Measurements from ENCODE around the gene BRAP. TPM values are rescaled to one million over a fixed set of nuclear protein-coding genes. Genes with fewer than 3 reads are reported as not detected.

Gene BRAP
- total and polyA plus RNA-seq, 10 of the 15 experiments (the other 5 are each of a cell fraction or from before 2014, with no cell fraction given), result 2.3 to 28.2 (median 17.8) TPM

GRCh38 chr12:111685811-111686573 lies at the start of gene BRAP, which contains the start of gene ACAD10 (continued):
- TF ChIP-seq ZBTB40 (IDR thresholded peaks at IDR 0.05; ENCODE audit: borderline replicate concordance), result peak; percentile 80
- no peak for TF ChIP-seq BRCA1 (IDR thresholded peaks at IDR 0.05; ENCODE audit: low read depth, low read length)
- no peak for TF ChIP-seq NFXL1 (IDR thresholded peaks at IDR 0.05; ENCODE audit: borderline replicate concordance)
- peak; percentile 75; the same call in 1 of the 2 replicates for TF ChIP-seq CBFB (IDR thresholded peaks at IDR 0.05; ENCODE audit: low read depth)
- no peak for TF ChIP-seq JUNB (IDR thresholded peaks at IDR 0.05)
- TF ChIP-seq CUX1 (IDR thresholded peaks at IDR 0.05; ENCODE audit: insufficient replicate concordance, low read depth, low read length), result no peak
- peak in 2 of 3 experiments; percentile 8 to 13; a peak in 1 of 6 replicates for TF ChIP-seq CTCF (IDR thresholded peaks at IDR 0.05 in 2 of 3, conservative IDR thresholded peaks at IDR 0.05 in 1 of 3; ENCODE audit: control insufficient read depth in 2 of 3, extremely low read depth in 1 of 3, insufficient read depth in 1 of 3, low read depth in 3 of 3, low read length in 3 of 3)
- no peak for TF ChIP-seq BCLAF1 (IDR thresholded peaks at IDR 0.05)
- TF ChIP-seq STAT3 (IDR thresholded peaks at IDR 0.05; ENCODE audit: low read depth, low read length), result peak; percentile 35; the same call in 1 of the 2 replicates
- TF ChIP-seq NR2C1 (IDR thresholded peaks at IDR 0.05), result peak; percentile 97
- TF ChIP-seq RELA (IDR thresholded peaks at IDR 0.05; ENCODE audit: borderline replicate concordance, partially characterized antibody), result peak; percentile 53
- TF ChIP-seq NRF1 (conservative IDR thresholded peaks at IDR 0.05; ENCODE audit: low read depth, low read length), result peak; percentile 48; the same call in 1 of the 2 replicates
- TF ChIP-seq TAF1 (IDR thresholded peaks at IDR 0.05; ENCODE audit: borderline replicate concordance, low read depth, low read length), result peak; percentile 94
- no peak for TF ChIP-seq CHD1 (IDR thresholded peaks at IDR 0.05; ENCODE audit: low read depth, low read length)

Measured in GM12878 (cell line).